Measurements from ENCODE around the gene TRIM37. TPM values are rescaled to one million over a fixed set of nuclear protein-coding genes. Genes with fewer than 3 reads are reported as not detected.

TRIM37 gene
- total RNA-seq, 1 donor from 2014 or later: 24.8 TPM

- Mint-ChIP-seq H3K27ac (ENCODE audit: unreplicated experiment) (no peak overlapping the region), H3K27me3 (ENCODE audit: unreplicated experiment) (no peaks in the 10 kb centered on the region), H3K9me3 (ENCODE audit: unreplicated experiment) (no peaks in the 10 kb centered on the region), H3K36me3 (ENCODE audit: low read depth, unreplicated experiment) (no peaks in the 10 kb centered on the region), H3K4me3 (ENCODE audit: unreplicated experiment) (no peak overlapping the region), H3K4me1 (ENCODE audit: unreplicated experiment) (peaks cover 19% of the 10 kb centered on the region)
- peak; percentile 96 for TF ChIP-seq CTCF (IDR thresholded peaks at IDR 0.05; ENCODE audit: unreplicated experiment)
- DNase-seq (ENCODE audit: low spot score): peak; percentile 67
These were observed 102.2 kb downstream of the TRIM37 start for GRCh38 chr17:59004338-59005111.

- no peak for DNase-seq (ENCODE audit: low spot score)
- Mint-ChIP-seq H3K36me3 (ENCODE audit: low read depth, unreplicated experiment) (no peaks in the 10 kb centered on the region), H3K9me3 (ENCODE audit: unreplicated experiment) (no peaks in the 10 kb centered on the region), H3K4me1 (ENCODE audit: unreplicated experiment) (peaks cover 19% of the 10 kb centered on the region), H3K27me3 (ENCODE audit: unreplicated experiment) (no peaks in the 10 kb centered on the region), H3K4me3 (ENCODE audit: unreplicated experiment) (no peak overlapping the region), H3K27ac (ENCODE audit: unreplicated experiment) (no peak overlapping the region)
- TF ChIP-seq CTCF (IDR thresholded peaks at IDR 0.05; ENCODE audit: unreplicated experiment): no peak
These were observed 102.8 kb downstream of the TRIM37 start for GRCh38 chr17:59003860-59004259.

- Mint-ChIP-seq H3K27me3 (ENCODE audit: unreplicated experiment) (no peaks in the 10 kb centered on the region), H3K9me3 (ENCODE audit: unreplicated experiment) (no peaks in the 10 kb centered on the region), H3K4me1 (ENCODE audit: unreplicated experiment) (peaks cover 19% of the 10 kb centered on the region), H3K36me3 (ENCODE audit: low read depth, unreplicated experiment) (peaks cover 6% of the 10 kb centered on the region), H3K27ac (ENCODE audit: unreplicated experiment) (peak overlapping the region; percentile 78), H3K4me3 (ENCODE audit: unreplicated experiment) (no peak overlapping the region)
- TF ChIP-seq CTCF (IDR thresholded peaks at IDR 0.05; ENCODE audit: unreplicated experiment): no peak
- no peak for DNase-seq (ENCODE audit: low spot score)
These were observed 103.8 kb downstream of the TRIM37 start for GRCh38 chr17:59002848-59003247.

- TF ChIP-seq CTCF (IDR thresholded peaks at IDR 0.05; ENCODE audit: unreplicated experiment): no peak
- H3K27ac Mint-ChIP-seq (ENCODE audit: unreplicated experiment): peak overlapping the region; percentile 57
- no peaks in the 10 kb centered on the region for H3K9me3 Mint-ChIP-seq (ENCODE audit: unreplicated experiment)
- H3K4me1 Mint-ChIP-seq (ENCODE audit: unreplicated experiment): peaks cover 19% of the 10 kb centered on the region
- DNase-seq (ENCODE audit: low spot score): no peak
- no peaks in the 10 kb centered on the region for H3K27me3 Mint-ChIP-seq (ENCODE audit: unreplicated experiment)
- peaks cover 6% of the 10 kb centered on the region for H3K36me3 Mint-ChIP-seq (ENCODE audit: low read depth, unreplicated experiment)
- H3K4me3 Mint-ChIP-seq (ENCODE audit: unreplicated experiment): no peak overlapping the region
These were observed 104.6 kb downstream of the TRIM37 start for GRCh38 chr17:59002126-59002525.

GRCh38 chr17:59001158-59001814 lies 105.4 kb downstream of the TRIM37 start:
- H3K36me3 Mint-ChIP-seq (ENCODE audit: low read depth, unreplicated experiment): peaks cover 6% of the 10 kb centered on the region
- no peaks in the 10 kb centered on the region for H3K27me3 Mint-ChIP-seq (ENCODE audit: unreplicated experiment)

More at GRCh38 chr17:59001158-59001814, 105.4 kb downstream of the TRIM37 start:
- Mint-ChIP-seq H3K4me3 (ENCODE audit: unreplicated experiment) (no peak overlapping the region), H3K4me1 (ENCODE audit: unreplicated experiment) (peaks cover 19% of the 10 kb centered on the region), H3K27ac (ENCODE audit: unreplicated experiment) (peak overlapping the region; percentile 57), H3K9me3 (ENCODE audit: unreplicated experiment) (no peaks in the 10 kb centered on the region)
- no peak for TF ChIP-seq CTCF (IDR thresholded peaks at IDR 0.05; ENCODE audit: unreplicated experiment)
- peak; percentile 8 for DNase-seq (ENCODE audit: low spot score)
